GM12878 (cell line): Measurements from ENCODE around the gene DNAJC6. TPM values are rescaled to one million over a fixed set of nuclear protein-coding genes. Genes with fewer than 3 reads are reported as not detected.

Source experiments
- ATAC-seq: fragments of 200-7000 bp; cut with Tn5 transposase; 3 replicates; pipeline ENCODE4 v1.9.1; 2020; ENCODE audit warnings: mild to moderate bottlenecking, moderate library complexity
- BruUV-seq: library from RNA; stranded (reverse); fragments of 400-500 nt; replicated peaks from 2 replicates; lab custom pipeline; 2021; lab: Mats Ljungman, UMichigan
- CTCF ChIA-PET: fragments of 300-600 bp; sonication (Branson Sonifier 250); formaldehyde crosslinking; extraction: SDS; loops from one replicate; lab custom pipeline; 2021; ENCODE audit warnings: inconsistent platforms; lab: Yijun Ruan, JAX
- POLR2A ChIA-PET: fragments of 350-600 bp; formaldehyde crosslinking; extraction: SDS; loops from one replicate; lab custom pipeline; 2021; ENCODE audit warnings: inconsistent platforms; lab: Charles Lee
- RAD21 ChIA-PET: fragments of 300-600 bp; sonication (Branson Sonifier 250); formaldehyde crosslinking; loops from one replicate; lab custom pipeline; 2023; ENCODE audit warnings: antibody characterized with exemption; ENCODE audit not compliant: unreplicated experiment; lab: Charles Lee
- SMC1A ChIA-PET: fragments of 300-600 bp; sonication (Branson Sonifier 250); formaldehyde crosslinking; loops from one replicate; lab custom pipeline; 2023; ENCODE audit not compliant: unreplicated experiment, uncharacterized antibody; lab: Charles Lee
- DNase-seq: peaks from one replicate; pipeline ENCODE4 v3.0.0-alpha.2; 2011; ENCODE audit warnings: low read depth, low spot score
- FAIRE-seq: peaks from 3 replicates; lab custom pipeline; 2011; peaks lifted over from hg19 to GRCh38; lab: Jason Lieb, UNC
- H2AFZ ChIP-seq: 2 replicates; pipeline ENCODE4 v1.6.0; 2011; ENCODE audit warnings: low read depth, low read length, control low read depth; ENCODE audit not compliant: control insufficient read depth
- H3K27ac ChIP-seq: 2 replicates; pipeline ENCODE4 v1.5.1; 2011; ENCODE audit warnings: control low read depth; ENCODE audit not compliant: control insufficient read depth, insufficient read depth
- H3K27me3 ChIP-seq, 2 experiments: replicated peaks in 1 of 2; 2 replicates each; pipeline versions ENCODE4 v1.6.0 to v1.6.1; 2011; ENCODE audit warnings: low read length in 1 of 2; ENCODE audit not compliant: control insufficient read depth in 2 of 2, insufficient read depth in 2 of 2
- H3K36me3 ChIP-seq, 2 experiments: 2 replicates each; pipeline ENCODE4 v1.5.1; 2011; ENCODE audit warnings: low read length in 1 of 2; ENCODE audit not compliant: control insufficient read depth in 2 of 2, insufficient read depth in 2 of 2
- H3K4me1 ChIP-seq: 2 replicates; pipeline ENCODE4 v1.6.1; 2011; ENCODE audit warnings: mild to moderate bottlenecking, low read length, moderate library complexity, mixed read lengths; ENCODE audit not compliant: control insufficient read depth, insufficient read depth
- H3K4me2 ChIP-seq: 2 replicates; pipeline ENCODE4 v1.6.0; 2011; ENCODE audit warnings: control low read depth; ENCODE audit not compliant: control insufficient read depth, insufficient read depth
- H3K4me3 ChIP-seq: fragments of 200-600 bp; sonication (generic); 2 replicates; pipeline ENCODE4 v1.5.1; 2016
- H3K79me2 ChIP-seq: 2 replicates; pipeline ENCODE4 v1.6.0; 2011; ENCODE audit warnings: low read length; ENCODE audit not compliant: control insufficient read depth, insufficient read depth
- H3K9ac ChIP-seq: 2 replicates; pipeline ENCODE4 v1.8.0; 2011; ENCODE audit warnings: low read length, control low read depth, mixed read lengths; ENCODE audit not compliant: control insufficient read depth, insufficient read depth
- H3K9me3 ChIP-seq: replicated peaks from 3 replicates; pipeline ENCODE4 v1.5.1; 2011; ENCODE audit warnings: mild to moderate bottlenecking, low read length; ENCODE audit not compliant: control insufficient read depth, insufficient read depth
- H4K20me1 ChIP-seq: 2 replicates; pipeline ENCODE4 v1.6.0; 2011; ENCODE audit not compliant: control insufficient read depth, insufficient read depth
- ATF2 ChIP-seq: IDR thresholded peaks from 2 replicates; pipeline ENCODE4 v1.6.1; 2012; ENCODE audit warnings: low read length, inconsistent platforms
- CBX5 ChIP-seq: sonication (generic); IDR thresholded peaks from 2 replicates; pipeline ENCODE4 v1.6.1; 2016; ENCODE audit warnings: low read depth, moderate library complexity, mild to moderate bottlenecking, inconsistent platforms
- DPF2 ChIP-seq: fragments of 450-650 bp; IDR thresholded peaks from 2 replicates; pipeline ENCODE4 v1.6.1; 2017; ENCODE audit warnings: mild to moderate bottlenecking
- HDAC6 ChIP-seq: fragments of 200-600 bp; sonication (generic); IDR thresholded peaks from one replicate; pipeline ENCODE4 v1.8.0; 2017; ENCODE audit warnings: antibody characterized with exemption; ENCODE audit not compliant: unreplicated experiment
- MYB ChIP-seq: fragments of 150-350 bp; IDR thresholded peaks from 2 replicates; pipeline ENCODE4 v1.6.1; 2014; ENCODE audit warnings: mild to moderate bottlenecking, low read depth, low read length, borderline replicate concordance
- NFIC ChIP-seq: IDR thresholded peaks from 2 replicates; pipeline ENCODE4 v1.6.1; 2012; ENCODE audit warnings: low read depth, mild to moderate bottlenecking, inconsistent platforms, low read length, moderate library complexity
- USF2 ChIP-seq: IDR thresholded peaks from 2 replicates; pipeline ENCODE4 v1.6.1; 2011; ENCODE audit warnings: low read depth, low read length, improper control_type of control experiment, borderline replicate concordance
- WRNIP1 ChIP-seq: IDR thresholded peaks from 2 replicates; pipeline ENCODE4 v1.6.1; 2011; ENCODE audit warnings: low read depth, low read length, improper control_type of control experiment, borderline replicate concordance
- WGBS: methylation state at CpG from one replicate; pipeline ENCODE4 v1.1.6; 2016; ENCODE audit warnings: low lambda C conversion rate; ENCODE audit not compliant: insufficient replicate concordance, insufficient coverage; ENCODE audit errors: missing lambda C conversion rate; 5-methylcytosine and 5-hydroxymethylcytosine counted together
- in situ Hi-C: fragments of 300-500 bp; cut with MboI; formaldehyde crosslinking; loops from 9 replicates; pipeline ENCODE4 v1.14.3; 2018; ENCODE audit warnings: mixed read lengths
- intact Hi-C: fragments of 100-400 bp; cut with micrococcal nuclease; formaldehyde crosslinking; loops from one replicate; pipeline ENCODE4 v1.14.2; 2022; ENCODE audit not compliant: unreplicated experiment
- polyA plus RNA-seq, 11 experiments: library from polyadenylated mRNA; depleted of rRNA in 4 of 11; unstranded in 6 of 11; stranded (reverse) in 5 of 11; fragments of >200 nt; fragmentation: Nextera tagmentation in 4 of 11; fragmentation: Illumina TruSeq in 1 of 11; extraction: Ambion mirVana in 4 of 11; extraction: Trizol in 1 of 11; gene quantifications; 1 replicate in 1 of 11; 2 replicates in 10 of 11; pipeline versions ENCODE4 v1.2.1 to v1.2.3, GENCODE V29; 2011 to 2016; ENCODE audit warnings: inconsistent platforms in 2 of 11, missing spikeins in 2 of 11, low read depth in 1 of 11
- total RNA-seq, 4 experiments: library from RNA; depleted of rRNA in 3 of 4; stranded (reverse); fragments of >200 nt in 3 of 4; fragmentation: Illumina TruSeq in 1 of 4; extraction: Trizol in 1 of 4; gene quantifications; 2 replicates each; pipeline versions ENCODE4 v1.2.1 to v1.2.3, GENCODE V29; 2013 to 2021

Gene DNAJC6
- total and polyA plus RNA-seq, 10 of the 15 experiments (the other 5 are each of a cell fraction or from before 2014, with no cell fraction given) = 0.08 to 4.3 (median 2.7) TPM

- H3K4me2 ChIP-seq = no peak overlapping the region
- FAIRE-seq (no peak), ATAC-seq (no peak)
- intact Hi-C loops (no loop called here), in situ Hi-C loops (no loop called here)
- ChIA-PET RAD21 (no interaction called here), CTCF (no interaction called here), POLR2A (no interaction called here)
- no peak overlapping the region for H3K4me3 ChIP-seq
- no peaks in the 10 kb centered on the region for H3K4me1 ChIP-seq
- H3K27ac ChIP-seq = no peak overlapping the region
- no peaks in the 10 kb centered on the region for H3K9me3 ChIP-seq
- H3K36me3 ChIP-seq = no peaks in the 10 kb centered on the region
- H3K27me3 ChIP-seq = no peaks in the 10 kb centered on the region
- BruUV-seq = no TSS peak
- no peak overlapping the region for H2AFZ ChIP-seq
- H4K20me1 ChIP-seq = no peaks in the 10 kb centered on the region
- TF ChIP-seq NFIC (no peak), HDAC6 (no peak), DPF2 (no peak), CBX5 (no peak), MYB (no peak), ATF2 (no peak), WRNIP1 (no peak), USF2 (no peak)
- TF ChIP-seq, all 136 proteins: peak for 0
- H3K79me2 ChIP-seq = no peaks in the 10 kb centered on the region
- 56% methylated on average over 2 of the region's 2 CpGs for WGBS
- no peak overlapping the region for H3K9ac ChIP-seq
- DNase-seq = no peak
- SMC1A ChIA-PET = interaction anchor here (0.5 to 1.5 kb wide), 3 partner anchors 11 to 80 kb away, joined by 3 to 5 read pairs (median 3); no protein-coding TSS in a partner anchor
These were observed 6.9 kb downstream of the DNAJC6 start for GRCh38 chr1:65316233-65316632.
